Measurements from ENCODE around the gene ATCAY.

GRCh38 chr19:3893509-3894179 lies 13.2 kb downstream of the ATCAY start:
- TF ChIP-seq CTCF (conservative IDR thresholded peaks at IDR 0.05 in 1 of 2, IDR thresholded peaks at IDR 0.05 in 1 of 2; ENCODE audit: extremely low read depth in 1 of 2, insufficient read depth in 1 of 2, low read depth in 1 of 2, low read length in 2 of 2) (no peak), EZH2 (IDR thresholded peaks at IDR 0.05; ENCODE audit: borderline replicate concordance, low read length) (no peak)

All from mammary epithelial cell (primary cell).